HUES64 (cell line): Measurements from ENCODE around the gene CDKN2B.

Experiments used
- H3K27ac ChIP-seq: 2 replicates; pipeline ENCODE4 v1.7.0; 2013; ENCODE audit warnings: low read depth, low read length, inconsistent platforms
- H3K27me3 ChIP-seq: 2 replicates; pipeline ENCODE4 v1.6.1; 2013; ENCODE audit warnings: mild to moderate bottlenecking, low read length; ENCODE audit not compliant: insufficient read depth
- H3K36me3 ChIP-seq: 2 replicates; pipeline ENCODE4 v1.6.1; 2013; ENCODE audit warnings: mild to moderate bottlenecking, low read length; ENCODE audit not compliant: insufficient read depth
- H3K4me1 ChIP-seq: 2 replicates; pipeline ENCODE4 v1.6.1; 2013; ENCODE audit warnings: mild to moderate bottlenecking, low read length, moderate library complexity; ENCODE audit not compliant: insufficient read depth
- H3K4me3 ChIP-seq: 2 replicates; pipeline ENCODE4 v1.5.1; 2013; ENCODE audit warnings: mild to moderate bottlenecking, low read length, moderate library complexity
- H3K9ac ChIP-seq: 2 replicates; pipeline ENCODE4 v1.6.1; 2013; ENCODE audit warnings: mild to moderate bottlenecking, low read depth, low read length
- H3K9me3 ChIP-seq: 2 replicates; pipeline ENCODE4 v1.6.1; 2013; ENCODE audit warnings: low read depth, low read length; ENCODE audit not compliant: insufficient read depth
- WGBS: fragments of 150-250, 120-280 bp; methylation state at CpG from one replicate; pipeline ENCODE4 v1.1.7; 2013; ENCODE audit warnings: missing lambda C conversion rate; 5-methylcytosine and 5-hydroxymethylcytosine counted together

The CDKN2B gene

GRCh38 chr9:21982391-21982790 is 26.7 kb downstream of the CDKN2B start:
- H3K27me3 ChIP-seq: peaks cover 97% of the 10 kb centered on the region

GRCh38 chr9:21976334-21976875 is 32.7 kb downstream of the CDKN2B start:
- Histone ChIP-seq H3K27ac (no peak overlapping the region), H3K9me3 (no peaks in the 10 kb centered on the region), H3K9ac (no peak overlapping the region), H3K27me3 (peaks cover 97% of the 10 kb centered on the region), H3K4me1 (peaks cover 4% of the 10 kb centered on the region), H3K36me3 (no peaks in the 10 kb centered on the region), H3K4me3 (no peak overlapping the region)
- WGBS: 34% methylated on average over 19 of the region's 19 CpGs

More at GRCh38 chr9:21982391-21982790, 26.7 kb downstream of the CDKN2B start:
- no CpG with 5 or more reads among the region's 1 CpG for WGBS
- H3K9me3 ChIP-seq: no peaks in the 10 kb centered on the region
- no peak overlapping the region for H3K9ac ChIP-seq
- no peak overlapping the region for H3K27ac ChIP-seq
- no peaks in the 10 kb centered on the region for H3K36me3 ChIP-seq
- no peak overlapping the region for H3K4me3 ChIP-seq
- H3K4me1 ChIP-seq: no peaks in the 10 kb centered on the region

GRCh38 chr9:21974722-21975409 is 34.2 kb downstream of the CDKN2B start:
- Histone ChIP-seq H3K9ac (peak overlapping the region; percentile 14; the same call in 1 of the 2 replicates), H3K4me1 (peaks cover 6% of the 10 kb centered on the region), H3K27ac (no peak overlapping the region), H3K9me3 (no peaks in the 10 kb centered on the region), H3K36me3 (no peaks in the 10 kb centered on the region), H3K4me3 (peak overlapping the region; percentile 56), H3K27me3 (peaks cover 100% of the 10 kb centered on the region)
- WGBS: under 1% methylated on average over 50 of the region's 51 CpGs

- no peaks in the 10 kb centered on the region for H3K9me3 ChIP-seq
- no peaks in the 10 kb centered on the region for H3K36me3 ChIP-seq
- H3K4me3 ChIP-seq: peak overlapping the region; percentile 56
- whole genome bisulfite sequencing: under 1% methylated on average over 21 of the region's 21 CpGs
- no peak overlapping the region for H3K27ac ChIP-seq
- H3K27me3 ChIP-seq: peaks cover 100% of the 10 kb centered on the region
- peaks cover 6% of the 10 kb centered on the region for H3K4me1 ChIP-seq
- peak overlapping the region; percentile 14; the same call in 1 of the 2 replicates for H3K9ac ChIP-seq
These were observed 34.8 kb downstream of the CDKN2B start for GRCh38 chr9:21974343-21974721.

GRCh38 chr9:21972361-21972760 is 36.7 kb downstream of the CDKN2B start:
- Histone ChIP-seq H3K4me3 (no peak overlapping the region), H3K9ac (no peak overlapping the region), H3K27me3 (peaks cover 100% of the 10 kb centered on the region)

GRCh38 chr9:21970800-21971640 is 38.1 kb downstream of the CDKN2B start:
- WGBS: 3% methylated on average over 44 of the region's 45 CpGs
- H3K27me3 ChIP-seq: peaks cover 100% of the 10 kb centered on the region
- H3K4me1 ChIP-seq: peaks cover 17% of the 10 kb centered on the region
- H3K27ac ChIP-seq: no peak overlapping the region
- H3K9ac ChIP-seq: no peak overlapping the region
- H3K4me3 ChIP-seq: peak overlapping the region; percentile 10
- no peaks in the 10 kb centered on the region for H3K9me3 ChIP-seq
- no peaks in the 10 kb centered on the region for H3K36me3 ChIP-seq

More at GRCh38 chr9:21972361-21972760, 36.7 kb downstream of the CDKN2B start:
- no peaks in the 10 kb centered on the region for H3K36me3 ChIP-seq
- H3K4me1 ChIP-seq: peaks cover 17% of the 10 kb centered on the region
- H3K9me3 ChIP-seq: no peaks in the 10 kb centered on the region
- H3K27ac ChIP-seq: no peak overlapping the region

GRCh38 chr9:21969951-21970799 is 38.9 kb downstream of the CDKN2B start:
- Histone ChIP-seq H3K9me3 (no peaks in the 10 kb centered on the region), H3K27ac (no peak overlapping the region), H3K9ac (no peak overlapping the region), H3K27me3 (peaks cover 100% of the 10 kb centered on the region), H3K36me3 (no peaks in the 10 kb centered on the region), H3K4me3 (no peak overlapping the region), H3K4me1 (peaks cover 17% of the 10 kb centered on the region)
- WGBS: 13% methylated on average over 22 of the region's 24 CpGs

GRCh38 chr9:21969011-21969940 is 39.8 kb downstream of the CDKN2B start:
- Histone ChIP-seq H3K9ac (no peak overlapping the region), H3K9me3 (no peaks in the 10 kb centered on the region), H3K4me1 (peaks cover 17% of the 10 kb centered on the region), H3K27me3 (peaks cover 100% of the 10 kb centered on the region), H3K4me3 (no peak overlapping the region), H3K27ac (no peak overlapping the region), H3K36me3 (no peaks in the 10 kb centered on the region)
- 6% methylated on average over 26 of the region's 28 CpGs for WGBS

GRCh38 chr9:21968331-21969010 is 40.6 kb downstream of the CDKN2B start:
- no peak overlapping the region for H3K9ac ChIP-seq
- WGBS: 1% methylated on average over 41 of the region's 41 CpGs
- peak overlapping the region; percentile 7; the same call in 1 of the 2 replicates for H3K4me3 ChIP-seq

More at GRCh38 chr9:21968331-21969010, 40.6 kb downstream of the CDKN2B start:
- Histone ChIP-seq H3K36me3 (no peaks in the 10 kb centered on the region), H3K27ac (no peak overlapping the region), H3K4me1 (peaks cover 17% of the 10 kb centered on the region), H3K9me3 (no peaks in the 10 kb centered on the region), H3K27me3 (peaks cover 100% of the 10 kb centered on the region)
